Measurements from ENCODE around the gene PARVG.

The PARVG gene

DNA sequence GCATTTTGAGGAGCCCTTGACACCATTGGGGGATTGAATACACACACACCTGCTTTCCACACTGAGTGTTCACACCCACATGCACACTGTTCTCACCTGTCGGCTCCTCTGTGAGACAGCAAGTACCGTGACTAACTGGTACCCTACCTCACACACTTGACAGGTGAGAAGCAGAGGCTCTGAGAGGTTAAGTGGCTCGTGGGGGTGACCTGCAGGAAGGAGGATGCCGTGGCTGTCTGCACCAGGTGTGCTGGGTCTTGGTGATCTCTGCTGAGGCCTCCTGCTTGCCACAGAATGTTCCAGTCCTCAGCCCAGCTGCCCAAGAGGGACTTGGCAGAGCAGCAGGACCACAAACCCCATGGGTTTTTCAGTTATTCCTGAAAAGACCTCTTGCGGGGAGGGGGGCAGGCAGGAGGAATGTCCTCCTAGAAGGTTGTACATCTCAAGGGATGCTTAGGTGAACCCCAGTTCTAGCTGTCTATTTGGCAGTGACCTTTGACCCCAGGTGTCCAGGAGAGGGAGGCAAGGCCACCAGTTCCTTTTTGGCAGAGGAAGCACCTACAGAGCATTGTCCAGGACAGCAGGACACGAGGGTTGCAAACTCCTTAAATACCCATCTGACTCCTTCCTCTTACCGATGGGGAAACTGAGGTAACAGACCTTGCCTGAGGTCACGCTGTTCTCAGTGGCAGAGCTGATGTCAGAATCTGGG, 66.0 kb downstream of the PARVG start:
- Histone ChIP-seq H3K9ac (ENCODE audit: low read depth, low read length) (no peak overlapping the region), H3K27ac (ENCODE audit: low read length) (no peak overlapping the region), H2AFZ (ENCODE audit: low read depth, low read length) (no peak overlapping the region), H3K4me1 (ENCODE audit: insufficient read depth, low read length) (no peaks in the 10 kb centered on the region), H3K36me3 (ENCODE audit: insufficient read depth, low read length) (no peaks in the 10 kb centered on the region), H3K79me2 (ENCODE audit: insufficient read depth, low read length) (no peaks in the 10 kb centered on the region), H3K4me2 (ENCODE audit: insufficient read depth, low read length) (no peak overlapping the region), H4K20me1 (ENCODE audit: insufficient read depth, low read length) (no peaks in the 10 kb centered on the region), H3K4me3 (ENCODE audit: low read depth in 1 of 2, low read length in 2 of 2) (no peak overlapping the region), H3K27me3 (ENCODE audit: insufficient read depth, low read length, poor library complexity) (no peaks in the 10 kb centered on the region), H3K9me3 (ENCODE audit: insufficient read depth, low read length, severe bottlenecking) (peaks cover 7% of the 10 kb centered on the region)
- DNase-seq: no peak
- no peak for TF ChIP-seq EZH2 (IDR thresholded peaks at IDR 0.05; ENCODE audit: borderline replicate concordance, low read depth, low read length, severe bottlenecking)
- TF ChIP-seq, protein P1, sequence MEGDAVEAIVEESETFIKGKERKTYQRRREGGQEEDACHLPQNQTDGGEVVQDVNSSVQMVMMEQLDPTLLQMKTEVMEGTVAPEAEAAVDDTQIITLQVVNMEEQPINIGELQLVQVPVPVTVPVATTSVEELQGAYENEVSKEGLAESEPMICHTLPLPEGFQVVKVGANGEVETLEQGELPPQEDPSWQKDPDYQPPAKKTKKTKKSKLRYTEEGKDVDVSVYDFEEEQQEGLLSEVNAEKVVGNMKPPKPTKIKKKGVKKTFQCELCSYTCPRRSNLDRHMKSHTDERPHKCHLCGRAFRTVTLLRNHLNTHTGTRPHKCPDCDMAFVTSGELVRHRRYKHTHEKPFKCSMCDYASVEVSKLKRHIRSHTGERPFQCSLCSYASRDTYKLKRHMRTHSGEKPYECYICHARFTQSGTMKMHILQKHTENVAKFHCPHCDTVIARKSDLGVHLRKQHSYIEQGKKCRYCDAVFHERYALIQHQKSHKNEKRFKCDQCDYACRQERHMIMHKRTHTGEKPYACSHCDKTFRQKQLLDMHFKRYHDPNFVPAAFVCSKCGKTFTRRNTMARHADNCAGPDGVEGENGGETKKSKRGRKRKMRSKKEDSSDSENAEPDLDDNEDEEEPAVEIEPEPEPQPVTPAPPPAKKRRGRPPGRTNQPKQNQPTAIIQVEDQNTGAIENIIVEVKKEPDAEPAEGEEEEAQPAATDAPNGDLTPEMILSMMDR (IDR thresholded peaks at IDR 0.05; ENCODE audit: borderline replicate concordance, extremely low read depth, low read length, poor library complexity, severe bottlenecking): no peak
- ATAC-seq (ENCODE audit: insufficient read depth, low read depth): no peak

DNA sequence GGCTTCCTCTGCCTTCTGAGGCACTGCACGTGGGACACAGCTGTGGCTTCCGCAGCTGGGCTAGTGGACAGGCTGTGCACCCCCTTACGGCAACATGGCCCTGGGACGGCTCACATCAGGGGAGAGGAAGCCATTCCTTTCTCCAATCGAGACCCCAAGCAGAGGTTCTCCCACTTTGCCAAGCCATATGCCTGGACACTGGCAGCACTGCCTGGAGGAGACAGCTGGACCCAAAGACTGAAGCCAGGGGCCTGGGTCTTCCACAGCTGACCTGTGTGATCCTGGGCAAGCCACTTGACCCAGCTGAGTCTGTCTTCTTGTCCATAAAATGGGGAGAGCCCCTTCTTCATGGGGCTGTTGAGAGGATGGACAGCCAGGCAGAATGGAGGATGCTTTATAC, 66.6 kb downstream of the PARVG start:
- TF ChIP-seq, protein P1 (IDR thresholded peaks at IDR 0.05; ENCODE audit: borderline replicate concordance, extremely low read depth, low read length, poor library complexity, severe bottlenecking): no peak
- TF ChIP-seq EZH2 (IDR thresholded peaks at IDR 0.05; ENCODE audit: borderline replicate concordance, low read depth, low read length, severe bottlenecking): no peak
- Histone ChIP-seq H3K9ac (ENCODE audit: low read depth, low read length) (no peak overlapping the region), H3K27ac (ENCODE audit: low read length) (no peak overlapping the region), H3K4me3 (ENCODE audit: low read depth in 1 of 2, low read length in 2 of 2) (no peak overlapping the region), H3K4me1 (ENCODE audit: insufficient read depth, low read length) (no peaks in the 10 kb centered on the region), H3K79me2 (ENCODE audit: insufficient read depth, low read length) (no peaks in the 10 kb centered on the region), H3K27me3 (ENCODE audit: insufficient read depth, low read length, poor library complexity) (no peaks in the 10 kb centered on the region), H3K36me3 (ENCODE audit: insufficient read depth, low read length) (no peaks in the 10 kb centered on the region), H3K9me3 (ENCODE audit: insufficient read depth, low read length, severe bottlenecking) (peaks cover 7% of the 10 kb centered on the region), H4K20me1 (ENCODE audit: insufficient read depth, low read length) (no peaks in the 10 kb centered on the region), H2AFZ (ENCODE audit: low read depth, low read length) (no peak overlapping the region), H3K4me2 (ENCODE audit: insufficient read depth, low read length) (no peak overlapping the region)
- ATAC-seq (ENCODE audit: insufficient read depth, low read depth): no peak
- DNase-seq: no peak

DNA sequence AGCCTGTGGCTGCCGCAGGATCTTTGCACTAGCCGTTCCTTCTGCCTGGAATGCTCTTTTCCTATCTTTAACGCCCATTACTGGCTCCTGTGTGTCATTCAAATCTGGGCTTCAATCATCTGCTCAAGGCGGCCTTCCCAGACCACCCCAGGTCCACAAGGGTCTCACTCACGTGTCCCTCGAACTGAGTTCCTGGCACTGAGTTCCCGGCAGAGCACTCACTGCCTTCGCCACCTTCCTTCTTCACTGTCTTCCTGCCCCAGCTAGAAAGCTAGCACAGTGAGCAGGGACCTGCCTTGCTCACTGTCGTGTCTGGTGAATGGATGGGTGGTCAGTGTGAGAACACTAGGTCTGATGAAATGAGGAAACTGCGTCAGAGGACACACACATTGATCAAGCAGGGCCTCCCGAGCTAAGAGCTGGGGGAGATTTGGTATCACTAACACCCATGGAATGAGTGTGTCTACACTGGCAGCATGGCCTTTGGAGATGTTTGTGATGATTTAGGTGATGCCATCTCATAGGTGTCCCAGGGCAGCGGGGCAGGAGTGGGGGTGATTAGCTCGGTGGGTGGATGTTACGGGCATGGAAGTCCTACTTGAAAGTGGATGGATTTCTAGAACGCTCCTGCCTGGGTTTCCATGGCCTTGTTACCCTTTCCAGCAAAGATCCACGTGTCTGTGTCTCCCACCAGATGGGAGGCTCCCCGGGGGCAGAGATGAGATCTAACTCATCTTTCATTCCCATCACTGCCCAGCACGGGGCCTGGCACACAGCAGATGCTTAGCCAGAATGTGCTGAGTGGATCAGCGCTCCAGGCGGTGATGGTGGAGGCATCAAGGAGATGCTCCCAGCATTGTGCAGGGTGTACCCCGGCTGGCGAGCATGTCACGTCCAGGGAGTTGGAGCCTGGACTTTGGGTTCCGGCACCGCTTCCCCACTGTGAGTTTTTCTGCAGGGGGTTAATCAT, 67.5 kb downstream of the PARVG start:
- no peaks in the 10 kb centered on the region for H3K4me1 ChIP-seq (ENCODE audit: insufficient read depth, low read length)
- no peak overlapping the region for H3K4me2 ChIP-seq (ENCODE audit: insufficient read depth, low read length)
- no peaks in the 10 kb centered on the region for H3K27me3 ChIP-seq (ENCODE audit: insufficient read depth, low read length, poor library complexity)
- TF ChIP-seq, protein P1 (IDR thresholded peaks at IDR 0.05; ENCODE audit: borderline replicate concordance, extremely low read depth, low read length, poor library complexity, severe bottlenecking): no peak
- TF ChIP-seq EZH2 (IDR thresholded peaks at IDR 0.05; ENCODE audit: borderline replicate concordance, low read depth, low read length, severe bottlenecking): no peak
- ATAC-seq (ENCODE audit: insufficient read depth, low read depth) (no peak), DNase-seq (no peak)
- H3K9me3 ChIP-seq (ENCODE audit: insufficient read depth, low read length, severe bottlenecking): peaks cover 7% of the 10 kb centered on the region
- H3K36me3 ChIP-seq (ENCODE audit: insufficient read depth, low read length): no peaks in the 10 kb centered on the region
- H3K27ac ChIP-seq (ENCODE audit: low read length): no peak overlapping the region
- H3K4me3 ChIP-seq (ENCODE audit: low read depth in 1 of 2, low read length in 2 of 2): no peak overlapping the region
- H2AFZ ChIP-seq (ENCODE audit: low read depth, low read length): no peak overlapping the region
- no peaks in the 10 kb centered on the region for H3K79me2 ChIP-seq (ENCODE audit: insufficient read depth, low read length)
- no peaks in the 10 kb centered on the region for H4K20me1 ChIP-seq (ENCODE audit: insufficient read depth, low read length)
- no peak overlapping the region for H3K9ac ChIP-seq (ENCODE audit: low read depth, low read length)

All from DND-41 (cell line).